ENCODE results near the gene ING3.

Gene ING3

DNA sequence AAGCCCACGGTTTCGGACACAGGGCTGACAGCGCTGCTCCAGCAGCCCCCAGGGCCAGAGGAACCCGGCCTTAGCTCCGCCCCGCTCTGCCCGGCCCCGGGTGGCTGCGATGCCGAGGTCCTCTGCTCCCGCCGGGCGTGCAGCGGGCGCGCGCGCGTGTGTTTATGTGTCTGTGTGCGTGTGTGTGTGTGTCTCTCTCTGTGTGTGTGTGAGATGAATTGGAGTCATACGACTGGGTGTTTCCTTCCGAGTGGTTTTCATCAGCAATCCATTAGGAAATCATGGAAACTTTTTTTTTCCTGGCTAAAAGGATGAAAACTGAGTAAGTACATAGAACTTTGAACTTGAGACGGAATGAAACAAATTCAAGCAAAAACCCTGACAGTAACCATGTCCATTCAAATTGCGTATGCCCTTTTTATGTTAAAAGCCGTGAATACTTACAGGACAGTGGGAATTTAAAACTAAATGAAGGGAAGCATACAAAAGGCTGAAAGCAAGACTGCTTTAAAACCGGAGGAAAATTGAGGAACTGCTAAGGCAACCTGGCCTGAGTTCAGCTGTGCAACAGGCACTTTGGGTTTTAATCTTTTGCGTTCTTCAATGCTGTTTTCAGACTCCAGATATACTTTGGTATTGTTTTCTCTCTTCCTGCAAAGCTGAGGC lies 38.1 kb downstream of the ING3 start, which contains the start of gene CPED1:
Gene CPED1 (plus strand): TSS at position 121 of the 666 bp plus-strand sequence. CDS start 911 bp downstream, outside the sequence.
- H3K4me3 ChIP-seq (IDR thresholded peaks at IDR 0.05; ENCODE audit: insufficient read depth, low read depth, low read length), result peak within 1 kb of the TSS; percentile 70
- peak within 1 kb of the TSS; percentile 65 for H2AFZ ChIP-seq (ENCODE audit: low read depth)
- H3K27me3 ChIP-seq (ENCODE audit: insufficient read depth, low read depth), result no peaks in the 10 kb centered on the region; the same call in 1 of the 2 replicates
- TF ChIP-seq, protein P1, sequence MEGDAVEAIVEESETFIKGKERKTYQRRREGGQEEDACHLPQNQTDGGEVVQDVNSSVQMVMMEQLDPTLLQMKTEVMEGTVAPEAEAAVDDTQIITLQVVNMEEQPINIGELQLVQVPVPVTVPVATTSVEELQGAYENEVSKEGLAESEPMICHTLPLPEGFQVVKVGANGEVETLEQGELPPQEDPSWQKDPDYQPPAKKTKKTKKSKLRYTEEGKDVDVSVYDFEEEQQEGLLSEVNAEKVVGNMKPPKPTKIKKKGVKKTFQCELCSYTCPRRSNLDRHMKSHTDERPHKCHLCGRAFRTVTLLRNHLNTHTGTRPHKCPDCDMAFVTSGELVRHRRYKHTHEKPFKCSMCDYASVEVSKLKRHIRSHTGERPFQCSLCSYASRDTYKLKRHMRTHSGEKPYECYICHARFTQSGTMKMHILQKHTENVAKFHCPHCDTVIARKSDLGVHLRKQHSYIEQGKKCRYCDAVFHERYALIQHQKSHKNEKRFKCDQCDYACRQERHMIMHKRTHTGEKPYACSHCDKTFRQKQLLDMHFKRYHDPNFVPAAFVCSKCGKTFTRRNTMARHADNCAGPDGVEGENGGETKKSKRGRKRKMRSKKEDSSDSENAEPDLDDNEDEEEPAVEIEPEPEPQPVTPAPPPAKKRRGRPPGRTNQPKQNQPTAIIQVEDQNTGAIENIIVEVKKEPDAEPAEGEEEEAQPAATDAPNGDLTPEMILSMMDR (conservative IDR thresholded peaks at IDR 0.05; ENCODE audit: low read depth, low read length), result no peak
- no peaks in the 10 kb centered on the region for H3K79me2 ChIP-seq (ENCODE audit: insufficient read depth, low read depth)
- H3K36me3 ChIP-seq (ENCODE audit: insufficient read depth), result no peaks in the 10 kb centered on the region
- peak within 1 kb of the TSS; percentile 0; the same call in 1 of the 2 replicates for H3K9ac ChIP-seq
- H3K4me1 ChIP-seq (ENCODE audit: low read depth, poor library complexity, severe bottlenecking), result peaks cover 55% of the 10 kb centered on the region
- no peaks in the 10 kb centered on the region for H4K20me1 ChIP-seq (ENCODE audit: insufficient read depth)
- no peak within 1 kb of the TSS; the same call in 1 of the 2 replicates for H3K27ac ChIP-seq
- H3K4me2 ChIP-seq, result peak within 1 kb of the TSS; percentile 86

DNA sequence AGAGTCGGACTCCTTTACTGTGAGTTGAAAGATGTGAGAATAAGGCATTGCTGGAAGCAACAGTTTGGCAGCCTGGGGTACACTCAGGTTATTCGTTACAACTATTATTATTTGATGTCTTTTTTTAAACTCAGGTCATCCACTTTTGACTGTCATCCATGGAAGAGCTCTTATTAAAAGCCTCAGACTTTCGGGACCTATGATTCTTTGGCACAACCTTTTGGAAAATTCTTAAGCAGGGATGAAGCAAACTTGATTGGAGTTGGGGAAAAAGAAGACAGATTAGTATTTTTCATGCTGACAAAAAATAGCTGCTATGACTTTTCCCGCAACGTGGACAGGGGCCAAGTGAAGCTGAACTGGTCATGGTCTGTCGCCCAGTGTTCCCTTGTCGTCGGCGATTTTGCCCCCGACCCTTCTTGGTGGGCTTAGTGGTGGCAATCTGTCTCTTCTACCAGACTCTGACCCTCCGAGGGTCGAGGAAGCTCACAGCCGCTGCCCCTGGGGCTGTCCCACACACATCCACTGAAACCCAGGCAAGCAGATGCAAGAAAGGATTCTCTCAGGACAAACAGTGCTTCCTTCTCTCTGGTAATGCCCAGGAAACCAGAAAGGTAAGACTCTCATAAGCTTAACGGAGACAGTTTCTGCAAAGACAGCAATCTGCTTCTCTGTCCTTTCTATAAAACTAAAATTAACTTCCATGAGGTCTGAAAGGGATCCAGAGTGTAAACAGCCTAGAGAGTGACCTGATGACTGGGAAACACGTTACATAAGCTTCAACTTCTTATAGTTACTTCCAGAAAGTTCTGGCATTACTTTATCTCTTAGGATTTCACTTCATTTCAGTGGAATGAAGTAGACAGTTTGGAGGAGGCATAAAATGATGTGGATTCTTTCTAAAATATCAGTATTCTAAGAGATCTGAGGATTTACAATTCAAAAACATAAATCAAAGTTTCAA lies 39.0 kb downstream of the ING3 start:
- Histone ChIP-seq H3K79me2 (ENCODE audit: insufficient read depth, low read depth) (no peaks in the 10 kb centered on the region), H3K36me3 (ENCODE audit: insufficient read depth) (no peaks in the 10 kb centered on the region), H3K27ac (no peak overlapping the region), H3K9ac (no peak overlapping the region; the same call in 1 of the 2 replicates), H3K4me3 (IDR thresholded peaks at IDR 0.05; ENCODE audit: insufficient read depth, low read depth, low read length) (peak overlapping the region; percentile 48), H2AFZ (ENCODE audit: low read depth) (peak overlapping the region; percentile 65), H3K4me1 (ENCODE audit: low read depth, poor library complexity, severe bottlenecking) (peaks cover 61% of the 10 kb centered on the region), H4K20me1 (ENCODE audit: insufficient read depth) (no peaks in the 10 kb centered on the region), H3K27me3 (ENCODE audit: insufficient read depth, low read depth) (no peaks in the 10 kb centered on the region; the same call in 1 of the 2 replicates), H3K4me2 (peak overlapping the region; percentile 86)
- TF ChIP-seq, protein P1 (conservative IDR thresholded peaks at IDR 0.05; ENCODE audit: low read depth, low read length), result no peak

DNA sequence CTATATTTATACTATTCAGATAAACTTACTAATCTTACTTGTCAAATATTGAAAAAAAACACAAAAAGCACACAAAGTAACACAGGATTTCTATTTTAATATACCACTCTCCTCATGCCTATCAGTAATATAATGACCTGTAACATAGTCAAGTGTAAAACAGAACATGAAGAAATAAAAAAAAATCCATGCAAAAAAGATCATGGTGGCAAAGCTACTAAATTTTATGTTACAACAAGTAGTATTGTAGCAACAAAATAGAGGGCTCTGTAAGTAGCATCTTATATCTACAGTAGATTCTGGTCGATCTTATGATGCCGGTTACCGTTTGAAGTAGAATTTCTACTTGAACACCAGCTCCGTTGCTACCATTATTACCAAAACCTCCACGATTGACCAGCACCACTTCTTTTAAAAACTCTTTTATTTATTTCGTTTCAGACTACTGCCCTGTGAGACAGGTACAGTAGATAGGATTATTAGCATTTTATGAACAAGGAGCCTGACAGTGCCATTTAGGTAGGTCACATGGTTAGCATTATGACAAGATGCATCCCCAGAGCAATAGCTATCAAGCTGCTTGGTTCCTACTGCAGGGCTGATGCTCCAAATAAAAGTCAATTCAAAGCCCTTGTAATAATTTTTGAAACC lies 40.0 kb downstream of the ING3 start:
- TF ChIP-seq, protein P1 (conservative IDR thresholded peaks at IDR 0.05; ENCODE audit: low read depth, low read length), result no peak
- peak overlapping the region; percentile 2; the same call in 1 of the 2 replicates for H2AFZ ChIP-seq (ENCODE audit: low read depth)
- H3K9ac ChIP-seq, result no peak overlapping the region
- H3K79me2 ChIP-seq (ENCODE audit: insufficient read depth, low read depth), result no peaks in the 10 kb centered on the region
- H3K4me3 ChIP-seq (IDR thresholded peaks at IDR 0.05; ENCODE audit: insufficient read depth, low read depth, low read length), result no peak overlapping the region
- peak overlapping the region; percentile 86 for H3K4me2 ChIP-seq
- H3K27ac ChIP-seq, result peak overlapping the region; percentile 20; the same call in 1 of the 2 replicates
- H3K27me3 ChIP-seq (ENCODE audit: insufficient read depth, low read depth), result no peaks in the 10 kb centered on the region; the same call in 1 of the 2 replicates
- peaks cover 69% of the 10 kb centered on the region for H3K4me1 ChIP-seq (ENCODE audit: low read depth, poor library complexity, severe bottlenecking)
- H3K36me3 ChIP-seq (ENCODE audit: insufficient read depth), result no peaks in the 10 kb centered on the region
- H4K20me1 ChIP-seq (ENCODE audit: insufficient read depth), result no peaks in the 10 kb centered on the region

DNA sequence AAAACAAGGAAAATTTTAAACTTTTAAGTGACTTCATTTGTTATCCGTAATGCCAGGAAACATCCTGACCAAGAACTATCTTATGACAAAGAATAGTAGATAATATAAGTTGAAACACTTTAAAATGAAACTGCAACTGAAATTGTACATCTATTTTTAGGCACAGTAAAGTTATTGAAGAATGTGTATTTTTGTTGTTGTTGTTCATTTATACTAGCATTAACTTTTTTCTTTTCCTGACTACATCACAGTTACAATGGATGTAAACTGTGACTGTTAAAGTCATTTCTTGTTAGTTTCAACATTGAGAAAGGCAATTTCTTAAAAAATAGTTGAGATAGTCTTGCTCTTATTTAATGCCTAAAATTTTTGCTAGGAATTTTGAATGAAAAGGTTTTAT lies 40.6 kb downstream of the ING3 start:
- H3K79me2 ChIP-seq (ENCODE audit: insufficient read depth, low read depth), result no peaks in the 10 kb centered on the region
- no peaks in the 10 kb centered on the region for H4K20me1 ChIP-seq (ENCODE audit: insufficient read depth)
- H3K4me2 ChIP-seq, result peak overlapping the region; percentile 86
- no peak overlapping the region for H3K9ac ChIP-seq
- peaks cover 74% of the 10 kb centered on the region for H3K4me1 ChIP-seq (ENCODE audit: low read depth, poor library complexity, severe bottlenecking)
- peak overlapping the region; percentile 20; the same call in 1 of the 2 replicates for H3K27ac ChIP-seq
- H3K27me3 ChIP-seq (ENCODE audit: insufficient read depth, low read depth), result no peaks in the 10 kb centered on the region; the same call in 1 of the 2 replicates
- H3K36me3 ChIP-seq (ENCODE audit: insufficient read depth), result no peaks in the 10 kb centered on the region
- H2AFZ ChIP-seq (ENCODE audit: low read depth), result peak overlapping the region; percentile 2; the same call in 1 of the 2 replicates
- no peak overlapping the region for H3K4me3 ChIP-seq (IDR thresholded peaks at IDR 0.05; ENCODE audit: insufficient read depth, low read depth, low read length)
- TF ChIP-seq, protein P1 (conservative IDR thresholded peaks at IDR 0.05; ENCODE audit: low read depth, low read length), result no peak

All from KMS-11 (cell line).